Ecto neural progenitor cell (in vitro differentiated cells): ENCODE measurements around the gene FLOT1.

ENCODE experiments used
- DNase-seq: peaks from one replicate; pipeline ENCODE4 v3.0.0-alpha.2; 2018; ENCODE audit warnings: low spot score

FLOT1 gene

DNA sequence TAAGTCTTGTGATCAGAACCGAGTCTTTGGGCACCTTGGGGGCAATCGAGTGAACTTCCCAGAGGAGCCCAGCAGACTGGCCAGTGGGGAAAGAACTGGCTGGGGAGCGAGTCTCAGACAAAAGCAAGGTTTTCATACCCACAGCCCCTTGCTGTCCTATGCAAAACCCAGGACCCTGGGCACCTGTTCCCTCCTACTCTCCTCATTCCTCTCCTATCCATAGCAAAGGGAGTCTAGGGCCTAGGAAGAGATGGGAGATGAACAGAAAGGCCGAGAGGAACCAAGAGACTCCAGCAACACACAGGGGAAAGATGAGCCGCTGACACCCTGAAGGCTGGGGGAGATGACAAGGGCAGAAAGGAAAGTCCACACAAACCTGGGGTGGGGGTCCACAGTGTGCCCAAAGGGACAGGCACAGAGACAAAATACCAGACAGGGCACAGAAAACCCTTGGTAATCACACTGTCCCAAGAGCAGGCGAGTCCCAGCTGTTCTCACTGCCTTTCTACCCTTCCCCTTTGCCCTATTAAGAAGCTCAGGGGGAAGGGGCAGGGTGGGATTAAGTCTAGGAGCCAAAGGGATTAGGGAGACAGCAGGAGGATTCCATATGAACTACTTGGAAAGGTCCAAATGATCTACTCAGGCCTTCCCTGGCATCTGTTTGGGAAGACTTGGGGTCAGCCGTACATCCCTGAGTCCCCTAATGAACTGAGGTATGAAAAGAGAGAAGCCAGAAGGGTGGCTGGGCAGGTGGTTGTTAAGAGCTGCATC is 62.5 kb downstream of the FLOT1 start:
- no peak for DNase-seq

DNA sequence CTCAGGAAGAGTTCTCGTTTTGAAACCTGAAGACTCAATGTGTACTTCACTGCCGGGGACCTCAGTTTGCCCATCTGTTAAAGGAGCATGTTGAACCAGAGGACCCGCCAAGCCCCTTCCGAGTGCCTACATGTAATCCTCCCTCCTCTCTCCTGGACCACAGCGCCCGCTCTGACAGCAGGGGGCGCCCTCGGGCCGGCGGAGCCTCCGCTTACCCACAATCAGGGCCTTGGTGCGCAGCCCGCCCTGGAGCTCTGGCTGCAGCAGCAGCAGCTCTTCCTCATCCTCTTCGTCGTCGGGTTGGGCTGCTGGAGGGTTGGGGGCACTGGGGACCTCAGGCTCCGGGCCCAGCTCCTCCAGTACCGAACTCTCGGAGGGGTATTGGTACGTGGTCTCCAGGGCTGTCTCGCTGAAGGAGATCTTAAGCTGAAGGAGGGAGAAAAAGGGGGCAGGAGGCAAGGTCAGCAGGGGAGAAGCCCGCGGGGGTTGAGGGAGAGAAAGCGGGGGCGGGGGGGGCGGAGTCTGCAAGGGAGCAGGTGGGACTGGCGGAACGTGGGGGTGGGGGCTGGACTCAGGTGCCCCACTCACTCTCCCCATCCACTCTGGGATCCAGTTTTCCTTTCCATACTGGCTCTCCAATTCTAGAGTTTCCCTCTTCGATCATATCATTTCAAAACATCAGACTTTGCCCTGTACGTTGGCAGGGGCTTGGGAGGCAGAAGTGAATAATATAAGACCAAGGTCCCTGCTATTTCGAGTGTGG is 63.3 kb downstream of the FLOT1 start:
- DNase-seq: peak; percentile 91
